ENCODE measurements around the gene CTSE. TPM values are rescaled to one million over a fixed set of nuclear protein-coding genes. Genes with fewer than 3 reads are reported as not detected.

The CTSE gene
- polyA plus RNA-seq, 3 donors = 0.10 to 0.43 (median 0.19) TPM

DNA sequence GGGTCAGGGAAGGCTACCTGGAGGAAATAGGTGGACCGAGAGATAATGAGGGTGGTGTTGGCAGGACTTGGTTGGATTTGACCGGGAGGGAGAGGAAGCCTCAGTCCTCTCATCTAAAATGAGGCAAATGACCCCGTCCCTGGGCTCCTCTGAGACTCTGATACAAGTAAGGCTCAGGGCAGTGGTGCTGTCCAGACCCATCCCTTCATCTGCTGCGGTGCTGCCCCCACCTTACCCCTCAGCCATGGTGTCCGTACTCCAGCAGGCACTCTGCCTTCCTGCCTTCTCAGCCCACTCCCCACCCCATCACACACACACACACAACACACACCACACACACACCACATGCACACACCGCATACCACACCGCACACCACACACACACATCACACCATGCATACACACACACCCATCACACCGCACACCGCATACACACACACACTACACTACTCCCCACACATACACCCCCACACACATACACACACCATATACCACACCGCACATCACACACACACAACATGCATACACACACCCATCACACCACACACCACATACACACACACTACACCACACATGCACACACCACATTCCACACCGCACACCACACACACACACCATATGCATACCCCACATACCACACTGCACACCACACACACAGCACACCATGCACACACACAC is 51.1 kb downstream of the CTSE start:
- no peak for DNase-seq

DNA sequence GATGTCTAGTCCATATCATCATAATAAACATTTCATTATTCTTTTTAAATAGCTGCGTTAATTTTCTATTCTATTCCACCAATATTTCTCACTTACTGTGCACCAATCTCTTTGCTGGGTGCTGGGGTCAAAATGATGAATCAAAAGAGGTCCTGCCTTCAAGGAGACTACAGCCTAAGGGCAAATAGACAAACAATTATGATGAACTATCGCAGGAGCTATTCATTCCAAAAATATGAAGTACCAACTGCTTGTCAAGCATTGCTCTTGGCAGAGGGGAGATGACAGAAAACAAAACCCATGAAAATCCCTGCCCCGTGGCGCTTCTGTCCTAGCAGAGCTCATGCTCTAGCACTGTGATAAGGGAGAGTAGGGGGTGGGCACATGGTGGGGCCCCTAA is 51.6 kb downstream of the CTSE start:
- no peak for DNase-seq

DNA sequence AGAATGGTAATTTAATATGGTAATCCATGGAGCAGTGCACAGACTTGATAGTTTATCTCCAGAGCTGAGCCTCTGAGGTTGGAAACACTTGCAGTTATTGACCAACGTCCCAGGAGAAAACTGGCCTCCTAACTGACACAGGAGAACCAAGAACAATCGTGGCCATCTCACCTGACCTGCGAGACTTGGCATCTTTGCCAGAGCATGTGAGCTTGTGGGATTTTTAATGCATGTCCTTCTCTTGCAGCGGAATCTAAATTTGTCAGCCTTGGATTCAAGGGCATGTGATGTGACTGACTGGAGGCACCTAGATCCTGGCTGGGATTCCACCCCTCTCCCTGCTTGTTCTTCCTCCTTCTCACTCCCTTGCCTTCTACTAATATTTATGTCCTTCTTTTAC is 52.6 kb downstream of the CTSE start:
- no peak for DNase-seq

DNA sequence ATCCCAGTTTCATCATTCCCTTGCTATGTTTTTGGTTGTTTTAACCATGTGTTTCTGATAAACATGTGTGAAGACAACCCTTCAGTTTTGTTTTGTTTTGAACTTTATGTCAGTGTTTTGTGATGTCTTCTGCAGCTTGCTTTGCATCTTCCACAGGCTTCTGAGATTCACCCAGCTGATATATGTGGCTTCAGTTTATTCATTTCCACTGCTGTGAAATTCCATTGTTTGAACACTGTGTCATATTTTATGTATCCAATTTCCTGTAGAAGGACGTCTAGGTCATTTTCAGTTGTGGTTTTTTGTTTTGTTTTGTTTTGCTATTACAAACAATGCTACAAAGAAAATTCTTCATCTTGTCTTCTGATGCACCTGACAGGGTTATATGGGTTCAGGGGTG is 53.2 kb downstream of the CTSE start:
- no peak for DNase-seq

DNA sequence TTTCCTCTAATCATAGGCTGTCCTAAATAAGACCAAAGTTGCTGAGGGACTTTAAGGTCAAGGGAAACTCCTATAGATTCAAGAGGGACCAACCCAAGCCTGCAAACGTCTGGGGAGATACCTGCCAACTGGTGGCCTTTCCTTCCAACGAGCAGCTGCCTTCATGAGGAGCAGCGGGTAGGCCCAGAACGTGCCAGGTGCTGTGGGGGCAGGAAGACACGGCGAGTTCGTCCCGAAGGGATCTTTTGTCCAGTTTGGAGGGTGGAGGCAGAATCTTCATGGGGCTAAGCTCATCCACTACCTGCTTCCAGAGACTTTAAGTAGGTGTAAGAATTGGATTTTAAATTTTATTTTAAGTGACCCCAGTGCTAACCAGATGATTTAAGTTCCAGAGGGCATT is 54.5 kb downstream of the CTSE start:
- DNase-seq = no peak

DNA sequence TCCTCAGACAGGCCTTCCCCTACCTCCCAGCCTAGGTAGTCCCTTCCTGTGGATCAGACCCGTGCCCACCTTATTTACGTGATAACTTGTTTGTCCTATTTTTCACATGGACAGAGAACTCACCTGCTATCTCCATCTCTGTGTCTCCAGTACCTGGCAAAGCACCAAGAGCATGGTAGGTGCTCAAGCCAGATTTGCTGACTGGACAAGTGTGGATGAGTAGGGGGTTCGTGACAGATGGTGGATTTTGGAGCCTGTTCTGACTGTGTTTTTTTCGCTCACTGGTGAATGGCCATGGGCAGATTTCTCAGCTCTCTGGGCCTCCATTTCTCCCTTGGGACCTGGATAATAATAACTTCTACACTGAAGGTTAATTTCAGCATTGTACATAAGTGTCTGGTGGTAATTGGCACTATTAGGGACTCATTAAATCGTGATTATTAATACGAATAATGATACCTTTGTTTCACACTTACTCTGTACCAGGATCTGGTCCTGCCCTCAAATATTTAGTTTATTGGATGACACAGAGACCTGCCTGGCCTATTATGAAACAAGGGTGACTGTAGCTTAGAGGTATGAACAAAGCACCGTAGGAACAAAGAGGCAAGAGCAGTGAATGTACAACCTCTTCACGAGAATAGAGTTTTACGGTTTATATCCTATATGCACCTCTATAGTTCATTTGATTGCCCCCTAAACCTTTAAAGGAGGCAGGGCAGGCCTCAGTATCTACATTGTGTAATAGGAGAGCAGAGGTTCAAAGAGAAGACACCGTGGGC is 56.0 kb downstream of the CTSE start:
- no peak for DNase-seq

DNA sequence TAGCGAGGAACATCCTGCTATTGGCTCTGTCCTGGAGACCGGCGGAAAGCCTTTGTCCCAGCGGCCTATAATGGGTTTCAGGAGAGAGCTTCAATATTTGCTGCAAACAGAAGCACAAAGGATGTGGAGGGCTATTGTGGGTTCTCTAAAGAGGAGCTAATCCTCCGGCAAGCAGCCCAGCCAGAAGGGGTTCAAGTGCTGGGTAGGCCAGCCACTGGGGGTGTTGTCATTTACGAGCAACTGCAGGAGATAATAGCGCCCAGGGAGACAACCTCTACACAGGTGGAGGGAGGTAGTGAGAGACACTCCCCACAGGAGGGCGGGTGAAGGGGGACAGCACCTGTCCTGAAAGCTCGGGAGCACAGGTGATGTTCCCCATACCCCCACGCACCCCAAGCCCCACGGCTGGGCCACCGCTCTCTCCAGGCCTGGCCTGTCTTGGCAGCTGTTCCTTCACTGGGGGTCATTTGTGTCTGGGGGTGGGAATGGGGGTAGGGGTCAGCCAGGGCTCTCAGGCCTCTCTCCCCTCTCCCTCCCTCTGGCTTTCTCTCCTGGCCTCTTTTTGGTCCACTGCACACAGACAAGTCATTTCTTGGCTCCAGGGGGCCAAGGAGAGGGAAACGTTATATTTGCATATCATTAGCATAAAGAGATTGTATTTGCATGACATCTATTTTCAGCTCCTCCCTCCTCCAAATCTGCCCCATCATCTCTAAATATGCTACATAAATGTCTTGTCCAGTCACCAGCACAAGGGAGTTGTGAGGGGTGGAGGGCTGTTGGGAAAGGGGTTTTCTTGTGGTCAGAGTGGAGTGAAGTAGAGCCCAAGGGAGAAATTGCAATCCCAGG is 58.4 kb downstream of the CTSE start:
- no peak for DNase-seq

DNA sequence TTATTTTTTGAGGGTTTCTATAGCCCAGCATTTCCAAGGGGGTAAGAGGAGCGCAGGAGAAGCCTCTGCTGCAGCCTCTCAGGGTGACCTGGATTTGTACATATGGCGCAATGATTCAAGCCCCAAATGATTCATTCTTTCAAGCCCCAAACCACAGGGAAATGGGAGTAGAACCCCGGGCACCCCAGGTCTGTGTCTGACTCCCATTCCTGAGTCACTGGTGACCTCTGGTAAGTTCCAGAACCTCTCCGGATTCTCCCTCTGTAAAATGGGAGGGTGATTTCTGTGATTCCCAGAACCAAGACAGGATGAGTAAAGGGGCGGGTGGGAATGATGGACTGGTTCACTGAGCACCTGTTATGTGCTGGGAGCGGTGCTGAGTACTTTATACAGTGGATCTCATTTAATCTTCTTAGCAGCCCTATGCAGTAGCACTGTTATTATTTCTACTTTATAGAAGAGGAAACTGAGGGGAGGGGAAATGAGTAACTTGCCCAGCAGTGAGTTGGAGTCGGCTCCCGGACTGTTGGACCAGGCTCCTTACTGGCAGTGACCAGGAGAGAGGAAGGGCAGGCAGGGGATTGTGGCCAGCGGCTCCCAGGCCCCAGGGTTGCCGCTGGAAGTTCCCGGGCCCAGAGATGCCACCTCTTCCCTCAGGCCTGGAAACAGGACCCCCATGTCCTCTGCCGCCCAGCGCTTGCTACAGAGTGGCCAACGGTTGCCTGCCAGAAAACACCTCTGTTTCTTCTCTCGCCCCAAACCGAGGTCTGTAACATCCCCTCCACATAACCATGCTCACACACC is 60.1 kb downstream of the CTSE start:
- no peak for DNase-seq

DNA sequence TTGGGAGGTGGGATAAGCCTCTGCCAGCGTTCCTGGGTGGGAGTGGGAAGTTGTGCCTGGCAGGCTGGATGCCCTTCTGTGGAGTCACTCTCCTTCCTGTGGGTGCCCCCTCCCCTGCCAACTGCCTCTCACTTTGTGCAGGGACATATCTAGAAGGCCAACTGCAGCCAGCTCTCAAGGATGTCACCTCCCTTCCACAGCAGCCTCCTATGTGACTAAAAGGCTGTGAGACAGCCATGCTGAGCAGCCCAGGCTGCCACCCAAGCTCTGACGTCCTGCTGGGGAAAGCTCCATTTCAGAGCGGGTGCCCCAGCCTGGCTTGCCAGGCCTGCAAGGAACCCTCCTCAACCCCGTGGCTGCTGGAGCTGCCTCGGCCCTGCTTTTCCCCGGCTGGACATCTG is 60.9 kb downstream of the CTSE start:
- DNase-seq = no peak

DNA sequence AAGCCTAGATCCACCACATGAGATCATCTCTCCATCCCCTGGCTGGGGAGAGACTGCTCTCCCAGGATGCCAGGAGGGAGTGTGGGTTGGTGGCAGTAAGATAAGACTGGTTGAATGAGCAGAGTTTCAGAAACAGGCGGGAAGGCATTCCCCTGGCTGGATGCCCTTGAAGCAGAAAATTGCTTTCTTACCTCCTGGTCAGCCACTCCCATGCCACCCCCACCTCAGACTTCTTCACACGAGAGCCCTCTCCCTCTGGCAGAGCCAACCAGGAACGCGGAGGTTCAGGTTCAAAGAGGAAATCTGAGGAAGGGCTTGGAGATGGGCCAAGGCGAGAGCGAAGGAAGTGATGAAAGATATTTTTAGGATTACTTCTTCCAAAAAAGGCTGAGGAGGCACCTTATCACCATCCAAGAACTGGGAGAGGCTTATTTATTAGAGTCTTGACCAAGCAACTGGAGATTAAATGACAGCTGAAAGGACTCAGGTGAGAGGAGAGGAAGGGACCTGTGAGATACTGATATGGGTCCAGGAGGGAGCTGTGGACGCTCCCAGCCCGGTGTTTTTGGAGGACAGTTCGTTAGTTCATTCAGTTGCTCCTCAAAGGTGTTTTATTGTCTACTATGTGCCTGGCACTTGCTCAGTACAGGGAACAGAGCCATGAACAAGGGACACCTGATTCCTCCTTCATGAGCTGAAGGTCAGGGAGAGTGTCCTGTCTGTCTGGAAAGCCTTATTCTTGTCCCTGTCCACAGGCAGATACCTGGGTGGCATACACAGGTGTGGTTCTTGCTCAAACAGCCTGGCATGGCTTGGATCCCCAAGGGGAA is 61.5 kb downstream of the CTSE start:
- DNase-seq = peak; percentile 49

DNA sequence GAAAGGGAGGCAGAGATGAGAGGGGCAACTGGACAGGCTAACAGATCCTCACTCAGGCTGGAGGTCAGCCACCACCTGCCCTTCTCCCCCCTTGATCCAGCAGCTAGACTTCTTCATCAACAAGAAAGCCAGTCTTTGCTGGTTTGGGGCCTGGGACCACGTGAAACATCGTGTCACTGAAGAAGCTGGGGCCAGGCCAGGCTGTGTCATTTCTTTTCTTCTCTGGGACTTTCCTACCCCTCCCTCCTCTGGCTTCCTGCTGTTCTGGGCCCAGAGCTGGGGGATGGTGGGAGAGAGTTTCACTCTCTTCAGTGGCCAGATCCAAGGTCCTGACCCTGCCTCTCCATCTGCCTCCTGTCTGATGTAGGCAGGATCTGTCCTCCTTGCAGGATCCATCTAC is 62.3 kb downstream of the CTSE start:
- DNase-seq = no peak

DNA sequence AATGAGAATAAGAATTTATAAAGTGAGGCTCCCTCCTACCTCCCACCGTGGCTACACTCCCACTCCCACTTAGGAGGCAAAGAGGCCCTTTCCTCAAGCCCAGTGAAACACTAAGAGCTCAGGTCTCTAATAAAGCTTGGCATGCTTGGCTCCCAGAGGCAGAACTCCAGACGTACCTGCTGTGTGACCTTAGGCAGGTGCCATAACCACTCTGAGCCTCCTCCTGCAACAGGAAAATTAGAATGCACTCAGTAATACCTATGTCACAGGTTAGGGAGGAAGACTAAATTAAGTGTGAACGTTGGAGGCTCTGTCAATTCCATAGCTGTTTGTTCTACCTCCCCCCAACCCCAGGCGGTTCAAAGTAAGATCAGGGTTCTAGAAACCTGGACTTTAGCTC is 63.9 kb downstream of the CTSE start:
- DNase-seq = no peak

Other genes with a start within 250 kb of the CTSE start
- 10 to 100 TPM; 28.2 to 39.9 (median 36.6) TPM for gene RAB29, start 248.4 kb downstream of the CTSE start, polyA plus RNA-seq (ENCODE audit: insufficient read length in 3 of 3)
- gene SLC41A1, start 210.7 kb downstream of the CTSE start, polyA plus RNA-seq (ENCODE audit: insufficient read length in 3 of 3) = 10 to 100 TPM; 28.9 to 31.7 (median 30.8) TPM
- 1 to 10 TPM in 2 of 3 donors, under 1 TPM in 1; 0.31 to 2.0 (median 1.5) TPM for gene PM20D1, start 173.8 kb downstream of the CTSE start, polyA plus RNA-seq (ENCODE audit: insufficient read length in 3 of 3)
- under 1 TPM; 0.13 to 0.44 (median 0.40) TPM for gene SLC26A9, start 80.4 kb downstream of the CTSE start, polyA plus RNA-seq (ENCODE audit: insufficient read length in 3 of 3)
- 1 to 10 TPM; 1.9 to 3.6 (median 2.5) TPM for gene RAB7B, start 20.5 kb downstream of the CTSE start, polyA plus RNA-seq (ENCODE audit: insufficient read length in 3 of 3)
- 1 to 10 TPM; 3.3 to 5.0 (median 4.7) TPM for gene RHEX, start 29.3 kb upstream of the CTSE start, polyA plus RNA-seq (ENCODE audit: insufficient read length in 3 of 3)
- 1 to 10 TPM in 2 of 3 donors, under 1 TPM in 1; 0.90 to 1.6 (median 1.2) TPM for gene AVPR1B, start 93.5 kb upstream of the CTSE start, polyA plus RNA-seq (ENCODE audit: insufficient read length in 3 of 3)
- 1 to 10 TPM; 4.8 to 6.6 (median 6.1) TPM for gene FAM72A, start 178.9 kb upstream of the CTSE start, polyA plus RNA-seq (ENCODE audit: insufficient read length in 3 of 3)
- 10 to 100 TPM; 54.9 to 65.0 (median 63.4) TPM for gene SRGAP2, start 179.6 kb upstream of the CTSE start, polyA plus RNA-seq (ENCODE audit: insufficient read length in 3 of 3)